Subcutaneous adipose tissue (tissue), 4 donors: ENCODE measurements around the gene VLDLR. TPM values are rescaled to one million over a fixed set of nuclear protein-coding genes. Genes with fewer than 3 reads are reported as not detected.

Experiments
- total RNA-seq, 4 donors: library from RNA; depleted of rRNA; stranded (reverse); fragments of >200 nt; gene quantifications; one replicate each; pipeline ENCODE4 v1.1.0, GENCODE V29; 2016
- TF ChIP-seq, protein P1 (sequence below): fragments of 450-650 bp; IDR thresholded peaks from one replicate; pipeline ENCODE4 v1.5.1; 2016; ENCODE audit warnings: low read depth, mild to moderate bottlenecking, control low read depth, antibody characterized with exemption, moderate library complexity

The VLDLR gene
- total RNA-seq, 4 donors from 2014 or later, result 8.8 to 16.0 (median 14.2) TPM

DNA sequence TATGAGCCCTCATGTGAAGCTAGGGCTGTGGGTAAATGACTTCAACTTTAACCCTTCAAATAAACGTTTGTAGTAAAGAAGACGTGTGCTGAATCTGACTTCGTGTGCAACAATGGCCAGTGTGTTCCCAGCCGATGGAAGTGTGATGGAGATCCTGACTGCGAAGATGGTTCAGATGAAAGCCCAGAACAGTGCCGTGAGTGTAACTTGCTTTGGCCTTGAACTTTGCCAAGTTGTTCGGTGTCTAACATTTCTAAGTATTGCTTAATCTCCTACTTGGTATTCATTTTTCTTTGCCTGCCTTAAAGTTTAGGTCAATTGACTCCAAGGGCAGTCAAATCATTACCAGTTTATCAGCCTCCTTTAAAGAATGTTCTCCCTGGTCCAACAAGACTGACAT lies 18.2 kb downstream of the VLDLR start:
- TF ChIP-seq, protein P1, sequence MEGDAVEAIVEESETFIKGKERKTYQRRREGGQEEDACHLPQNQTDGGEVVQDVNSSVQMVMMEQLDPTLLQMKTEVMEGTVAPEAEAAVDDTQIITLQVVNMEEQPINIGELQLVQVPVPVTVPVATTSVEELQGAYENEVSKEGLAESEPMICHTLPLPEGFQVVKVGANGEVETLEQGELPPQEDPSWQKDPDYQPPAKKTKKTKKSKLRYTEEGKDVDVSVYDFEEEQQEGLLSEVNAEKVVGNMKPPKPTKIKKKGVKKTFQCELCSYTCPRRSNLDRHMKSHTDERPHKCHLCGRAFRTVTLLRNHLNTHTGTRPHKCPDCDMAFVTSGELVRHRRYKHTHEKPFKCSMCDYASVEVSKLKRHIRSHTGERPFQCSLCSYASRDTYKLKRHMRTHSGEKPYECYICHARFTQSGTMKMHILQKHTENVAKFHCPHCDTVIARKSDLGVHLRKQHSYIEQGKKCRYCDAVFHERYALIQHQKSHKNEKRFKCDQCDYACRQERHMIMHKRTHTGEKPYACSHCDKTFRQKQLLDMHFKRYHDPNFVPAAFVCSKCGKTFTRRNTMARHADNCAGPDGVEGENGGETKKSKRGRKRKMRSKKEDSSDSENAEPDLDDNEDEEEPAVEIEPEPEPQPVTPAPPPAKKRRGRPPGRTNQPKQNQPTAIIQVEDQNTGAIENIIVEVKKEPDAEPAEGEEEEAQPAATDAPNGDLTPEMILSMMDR, result no peak

DNA sequence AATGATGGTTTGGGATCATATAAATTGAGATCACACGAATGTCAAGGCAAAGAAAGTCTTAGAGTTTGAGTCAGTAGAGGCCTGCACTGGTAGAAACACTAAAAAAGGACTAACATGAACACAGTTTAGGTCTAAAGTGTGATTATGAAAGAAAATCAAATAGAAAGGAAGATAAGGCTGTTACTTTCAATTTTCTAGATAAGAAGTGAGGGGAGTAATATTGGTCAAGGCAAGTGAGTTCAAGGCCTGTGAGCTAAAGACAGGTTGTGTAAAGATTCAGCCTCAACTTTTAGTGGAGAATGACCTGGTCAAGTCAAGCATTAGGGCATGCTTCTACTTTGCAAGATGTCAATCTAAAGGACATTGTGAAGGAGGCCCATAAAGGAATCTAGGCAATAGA lies 19.0 kb downstream of the VLDLR start:
- TF ChIP-seq, protein P1, result no peak

DNA sequence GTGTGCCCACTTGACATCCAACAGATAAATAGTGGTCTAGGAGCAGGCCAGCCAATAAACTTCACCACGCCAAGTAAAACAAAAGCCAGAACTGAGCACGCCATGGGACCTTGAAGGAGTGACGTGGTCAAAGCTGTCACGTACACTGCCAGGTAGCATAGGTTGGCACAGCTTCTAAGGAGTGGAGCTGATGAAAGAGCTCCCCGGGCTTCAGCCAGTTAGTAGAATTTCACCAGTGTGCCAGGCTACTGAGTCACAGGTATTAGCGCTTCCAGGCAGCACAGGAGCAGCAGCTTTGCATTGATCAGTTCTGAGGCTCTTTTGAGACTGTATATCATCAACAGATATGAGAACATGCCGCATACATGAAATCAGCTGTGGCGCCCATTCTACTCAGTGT lies 19.4 kb downstream of the VLDLR start:
- TF ChIP-seq, protein P1, result no peak

DNA sequence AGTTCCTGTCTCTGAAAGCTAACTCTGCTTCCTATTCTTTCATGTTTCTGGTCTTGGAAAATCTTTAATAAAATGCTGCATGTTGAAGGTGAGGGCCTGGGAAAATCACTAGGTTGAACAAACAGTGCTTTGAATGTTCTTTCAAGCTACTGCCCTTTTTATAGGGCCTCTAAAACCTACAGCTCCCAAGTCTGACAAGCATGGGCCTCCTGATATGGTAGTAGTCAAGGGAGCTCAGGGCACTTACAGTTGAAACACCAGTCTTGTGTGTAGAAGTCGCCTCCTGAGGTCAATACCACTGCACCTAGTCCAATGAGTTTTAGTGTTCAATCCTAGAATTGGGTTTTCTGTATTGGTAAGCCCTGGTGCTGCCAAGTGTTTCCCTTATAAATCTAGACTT lies 20.5 kb downstream of the VLDLR start:
- TF ChIP-seq, protein P1, result no peak

DNA sequence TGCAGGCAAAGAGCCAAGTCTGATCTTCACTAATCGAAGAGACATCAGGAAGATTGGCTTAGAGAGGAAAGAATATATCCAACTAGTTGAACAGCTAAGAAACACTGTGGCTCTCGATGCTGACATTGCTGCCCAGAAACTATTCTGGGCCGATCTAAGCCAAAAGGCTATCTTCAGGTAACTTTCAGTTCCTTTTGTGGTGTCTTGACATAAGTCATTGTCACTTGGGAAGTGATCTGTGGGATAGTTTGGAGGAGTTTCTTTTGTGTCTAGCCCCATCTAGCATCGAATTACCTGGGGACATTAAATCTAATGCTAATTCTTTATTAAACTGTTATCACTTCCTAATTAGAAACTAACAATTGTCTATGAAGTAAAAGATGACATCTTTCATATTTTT lies 24.0 kb downstream of the VLDLR start:
- TF ChIP-seq, protein P1, result no peak

DNA sequence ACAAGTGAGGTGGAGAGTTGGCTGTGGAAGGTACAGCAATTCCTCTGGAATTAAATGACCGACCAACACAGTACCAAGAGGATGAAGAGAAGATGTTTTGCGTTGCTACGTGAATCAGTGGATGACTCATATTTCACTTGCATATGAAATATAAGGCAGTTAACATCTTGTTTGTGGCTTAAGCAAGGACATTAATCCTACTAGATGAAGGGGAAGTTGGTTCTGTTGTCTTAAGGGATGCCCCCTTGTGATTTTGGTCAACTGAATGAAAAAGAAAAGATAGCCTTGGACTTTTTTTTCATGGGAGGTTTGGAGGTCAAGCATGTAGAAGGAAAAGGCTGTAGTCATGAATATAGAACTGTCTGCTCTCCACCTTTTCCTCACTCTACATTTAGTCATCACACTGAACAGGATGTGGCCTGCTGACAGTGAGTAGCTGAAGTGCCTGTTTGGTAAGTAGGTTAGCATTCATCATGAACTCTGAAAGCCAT lies 33.9 kb downstream of the VLDLR start:
- TF ChIP-seq, protein P1, result no peak

DNA sequence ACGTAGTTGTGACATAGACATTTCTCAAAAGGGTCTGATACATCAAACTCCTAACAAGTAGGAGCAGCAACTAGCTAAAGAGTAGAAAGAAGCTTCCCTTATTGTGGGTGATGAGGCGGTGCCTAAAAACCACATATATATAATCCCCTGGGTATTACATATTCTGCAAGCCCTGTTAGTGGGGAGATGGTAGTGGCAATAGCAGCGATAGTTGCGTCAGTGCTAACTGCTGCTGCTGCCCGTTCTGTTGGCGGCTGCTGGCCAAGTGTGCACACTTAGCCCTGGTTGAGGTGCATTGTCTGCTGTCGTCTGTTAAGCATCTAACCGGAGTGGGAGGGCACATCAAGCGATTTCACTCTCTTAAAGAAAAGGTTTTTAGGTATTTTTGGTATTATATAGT lies 35.8 kb downstream of the VLDLR start:
- TF ChIP-seq, protein P1, result no peak
